ENCODE results near the gene NFATC1.

- TF ChIP-seq YY1 (IDR thresholded peaks at IDR 0.05; ENCODE audit: insufficient read depth, insufficient read length) (no peak), ZNF274 (IDR thresholded peaks at IDR 0.05; ENCODE audit: low read depth, low read length) (no peak)
Observed at GRCh38 chr18:79465392-79465991, 69.8 kb downstream of the NFATC1 start.

Data from NT2/D1 (cell line).